UCSD-AML1 (cell line): ENCODE data around the gene CERS4.
"Not testable (repeated sequence)": the region's sequence is repeated elsewhere in the genome, so short reads cannot be mapped to it uniquely, and the experiment has no call there.

Source experiments
- DNase-seq: peaks from one replicate; lab custom pipeline; 2025; ENCODE audit not compliant: unreplicated experiment; lab: John Stamatoyannopoulos, UW

CERS4 gene

DNA sequence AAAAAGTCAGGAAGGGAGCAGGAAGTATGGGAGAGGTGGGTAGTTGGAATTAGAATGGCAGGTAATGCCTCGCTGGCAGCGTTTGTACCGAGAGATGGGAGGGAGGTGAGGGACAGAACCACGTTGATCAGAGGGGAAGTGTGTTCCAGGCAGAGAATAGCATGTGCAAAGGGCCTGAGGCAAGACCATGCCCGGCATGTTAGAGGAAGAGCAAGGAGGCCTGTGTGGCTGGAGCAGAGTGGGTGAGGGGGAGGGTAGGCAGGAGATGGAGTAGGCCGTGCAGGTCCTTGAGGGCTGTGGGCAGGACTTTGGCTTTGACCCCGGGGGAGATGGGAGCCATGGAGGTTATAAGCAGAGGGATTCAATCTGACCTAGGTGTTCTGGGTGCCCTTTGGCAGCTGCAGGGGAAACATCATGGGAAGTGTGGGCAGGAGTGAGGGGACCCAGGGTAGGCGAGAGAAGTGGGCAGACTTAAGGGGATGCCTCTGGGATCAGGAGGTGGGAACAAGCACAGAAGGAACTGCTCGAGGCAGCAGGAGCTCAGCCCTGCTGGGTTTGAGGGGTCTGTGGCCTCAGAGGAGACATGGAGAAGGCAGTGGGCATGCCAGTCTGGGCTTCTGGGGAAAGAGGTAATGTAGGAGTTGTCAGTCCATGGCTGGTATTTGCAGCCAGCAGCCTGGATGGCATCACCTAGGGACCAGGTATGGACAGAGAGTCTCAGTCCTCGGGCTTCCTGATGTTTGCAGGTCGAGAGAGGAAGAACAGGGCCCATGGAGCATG, 50.2 kb downstream of the CERS4 start:
- DNase-seq, result no peak

DNA sequence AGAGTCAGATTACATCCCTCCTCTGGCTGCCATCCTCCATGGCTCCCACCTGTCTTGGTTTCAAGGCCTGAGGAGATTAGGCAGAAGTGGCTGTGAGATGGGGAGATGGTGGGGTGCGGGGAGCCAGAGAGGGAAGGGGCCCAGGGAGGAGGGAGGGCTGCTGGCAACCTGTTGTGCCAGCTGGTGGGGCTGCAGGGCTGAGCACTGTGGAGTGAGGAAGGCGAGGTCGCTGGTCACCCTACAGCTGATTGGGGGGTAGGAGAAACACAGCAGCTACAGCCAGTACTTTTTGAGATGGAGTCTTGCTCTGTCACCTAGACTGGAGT, 50.7 kb downstream of the CERS4 start:
- DNase-seq, result no peak

DNA sequence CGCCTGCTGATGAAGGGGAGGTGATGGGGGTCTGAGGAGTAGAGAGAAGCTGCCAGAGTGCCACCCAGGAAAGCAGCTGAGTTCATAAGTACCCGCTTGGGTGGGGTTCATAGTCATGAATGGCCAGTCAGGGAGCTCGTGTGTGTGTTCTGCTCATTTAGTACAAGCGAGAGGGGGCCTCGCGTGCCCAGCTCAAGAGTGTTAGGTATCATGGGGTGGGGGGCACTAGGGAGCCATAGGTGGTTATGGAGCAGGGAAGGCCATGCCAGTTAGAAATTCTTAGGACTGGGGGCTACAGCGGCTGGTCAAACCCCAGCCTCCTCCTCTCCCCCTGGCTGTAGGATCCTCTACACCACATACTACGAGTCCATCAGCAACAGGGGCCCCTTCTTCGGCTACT, 52.2 kb downstream of the CERS4 start:
- no peak for DNase-seq

DNA sequence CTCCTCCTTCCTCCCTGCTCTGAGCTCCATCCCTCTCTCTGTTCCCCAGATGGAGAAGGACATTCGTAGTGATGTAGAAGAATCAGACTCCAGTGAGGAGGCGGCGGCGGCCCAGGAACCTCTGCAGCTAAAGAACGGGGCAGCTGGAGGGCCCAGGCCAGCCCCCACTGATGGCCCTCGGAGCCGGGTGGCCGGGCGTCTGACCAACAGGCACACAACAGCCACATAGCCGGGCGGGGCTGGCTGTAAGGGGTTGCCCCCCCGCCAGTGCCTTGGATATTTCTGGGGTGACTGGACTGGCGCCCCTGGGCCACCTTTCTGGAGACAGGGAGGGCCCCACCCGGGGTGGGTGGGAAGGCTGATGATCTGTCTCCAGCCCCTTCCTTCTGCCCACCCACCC, 52.7 kb downstream of the CERS4 start:
- no peak for DNase-seq

DNA sequence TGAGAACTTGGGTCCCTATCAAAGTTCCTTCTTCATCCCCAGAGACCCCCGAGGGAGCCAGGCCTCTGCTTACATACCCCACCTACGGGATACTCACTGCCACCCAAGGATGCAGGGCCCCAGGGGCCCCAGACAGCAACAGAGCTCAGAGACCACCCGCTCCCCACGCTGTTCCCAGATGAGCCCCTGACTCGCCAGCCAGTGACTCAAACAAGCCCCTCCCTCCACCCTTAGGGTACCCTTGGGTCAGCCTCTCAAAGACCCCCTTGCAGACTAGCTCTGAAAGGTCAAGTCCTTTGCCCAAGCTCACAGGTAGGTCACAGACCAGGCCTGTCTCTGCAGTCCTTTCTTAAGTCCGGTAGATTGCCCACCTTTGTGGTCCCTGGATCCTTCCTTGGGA, 53.3 kb downstream of the CERS4 start:
- DNase-seq, result no peak

DNA sequence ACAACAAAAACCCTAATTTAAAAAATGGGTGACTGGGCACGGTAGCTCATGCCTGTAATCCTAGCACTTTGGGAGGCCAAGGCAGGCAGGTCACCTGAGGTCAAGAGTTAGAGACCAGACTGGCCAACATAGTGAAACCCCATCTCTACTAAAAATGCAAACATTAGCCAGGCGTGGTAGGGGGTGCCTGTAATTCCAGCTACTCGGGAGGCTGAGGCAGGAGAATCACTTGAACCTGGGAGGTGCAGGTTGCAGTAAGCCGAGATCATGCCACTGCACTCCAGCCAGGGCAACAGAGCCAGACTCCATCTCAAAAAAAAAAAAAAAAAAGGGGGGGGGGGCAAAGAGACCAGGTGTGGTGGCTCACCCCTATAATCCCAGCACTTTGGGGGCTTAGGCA, 55.1 kb downstream of the CERS4 start:
- not testable (repeated sequence) for DNase-seq

DNA sequence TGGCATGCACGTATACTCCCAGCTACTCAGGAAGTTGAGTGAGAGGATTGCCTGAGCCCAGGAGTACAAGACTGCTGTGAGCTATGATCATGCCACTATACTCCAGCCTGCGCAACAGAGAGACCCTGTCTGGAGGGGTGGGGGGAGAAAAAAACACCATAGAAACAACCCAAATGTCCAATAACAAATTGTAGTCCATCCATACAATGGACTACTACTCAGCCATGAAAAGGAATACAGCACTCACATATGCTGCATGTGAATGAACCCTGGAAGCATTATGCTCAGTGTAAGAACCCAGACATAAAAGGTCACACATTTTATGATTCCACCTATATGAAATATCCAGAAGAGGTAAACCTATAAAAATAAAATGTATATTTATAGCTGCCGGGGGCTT, 56.7 kb downstream of the CERS4 start:
- no peak for DNase-seq

DNA sequence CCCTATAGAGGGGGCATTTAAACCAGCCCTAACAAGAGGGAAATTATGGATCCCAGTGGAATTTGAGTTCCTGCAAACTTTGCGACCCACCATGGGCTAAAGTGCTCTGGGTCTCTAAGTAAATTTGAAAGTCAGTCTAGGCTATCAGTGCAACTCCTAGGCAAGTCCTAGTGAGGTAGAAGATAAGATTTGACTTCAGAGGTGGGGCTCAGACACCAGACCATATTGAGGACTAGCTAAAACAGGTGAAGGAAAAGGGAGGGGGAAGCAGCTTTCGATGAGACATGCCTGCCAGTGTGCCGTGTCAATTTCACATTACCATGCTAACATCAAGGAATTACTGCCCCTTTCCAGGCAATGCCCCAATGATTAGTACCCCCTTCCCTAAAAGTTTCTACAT, 60.6 kb downstream of the CERS4 start:
- no peak for DNase-seq

DNA sequence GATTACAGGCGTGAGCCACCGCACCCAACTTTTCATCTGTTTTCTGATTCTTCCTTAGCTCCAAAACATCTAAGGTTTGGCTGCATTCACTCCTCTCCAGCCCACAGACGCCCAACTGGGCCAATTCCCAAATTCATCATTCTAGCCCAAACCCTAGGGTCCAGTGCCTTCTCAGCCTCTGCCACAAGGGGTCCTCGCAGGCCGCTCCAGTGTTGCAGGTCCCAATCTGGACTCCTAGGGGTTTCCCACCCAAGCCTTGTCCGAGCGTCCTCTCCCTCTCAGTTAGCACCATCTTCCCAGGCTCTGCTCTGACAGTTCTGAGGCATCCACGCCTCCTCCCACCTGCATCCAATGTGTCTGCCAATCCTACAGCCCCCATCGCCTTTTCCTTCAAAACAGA, 67.3 kb downstream of the CERS4 start:
- not testable (repeated sequence) for DNase-seq

DNA sequence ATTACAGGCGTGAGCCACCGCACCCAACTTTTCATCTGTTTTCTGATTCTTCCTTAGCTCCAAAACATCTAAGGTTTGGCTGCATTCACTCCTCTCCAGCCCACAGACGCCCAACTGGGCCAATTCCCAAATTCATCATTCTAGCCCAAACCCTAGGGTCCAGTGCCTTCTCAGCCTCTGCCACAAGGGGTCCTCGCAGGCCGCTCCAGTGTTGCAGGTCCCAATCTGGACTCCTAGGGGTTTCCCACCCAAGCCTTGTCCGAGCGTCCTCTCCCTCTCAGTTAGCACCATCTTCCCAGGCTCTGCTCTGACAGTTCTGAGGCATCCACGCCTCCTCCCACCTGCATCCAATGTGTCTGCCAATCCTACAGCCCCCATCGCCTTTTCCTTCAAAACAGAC, 82.2 kb downstream of the CERS4 start:
- DNase-seq, result not testable (repeated sequence)

DNA sequence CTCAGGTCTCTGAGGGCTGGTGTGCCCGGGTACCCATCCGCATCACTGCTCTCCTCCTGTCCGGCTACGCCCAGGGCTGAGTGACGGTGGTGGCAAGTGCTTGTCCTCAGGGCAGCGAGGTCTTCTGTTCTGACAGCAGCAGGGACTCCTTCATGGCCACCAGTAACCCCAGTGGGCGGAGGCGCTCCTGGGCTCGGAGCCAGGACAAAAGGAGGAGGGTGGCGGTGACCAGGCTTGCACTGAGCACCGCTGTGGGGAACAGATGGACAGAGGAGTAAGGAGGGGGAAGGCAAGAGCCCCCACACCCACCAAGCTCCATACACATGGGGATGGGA, 93.2 kb downstream of the CERS4 start:
- DNase-seq, result no peak

DNA sequence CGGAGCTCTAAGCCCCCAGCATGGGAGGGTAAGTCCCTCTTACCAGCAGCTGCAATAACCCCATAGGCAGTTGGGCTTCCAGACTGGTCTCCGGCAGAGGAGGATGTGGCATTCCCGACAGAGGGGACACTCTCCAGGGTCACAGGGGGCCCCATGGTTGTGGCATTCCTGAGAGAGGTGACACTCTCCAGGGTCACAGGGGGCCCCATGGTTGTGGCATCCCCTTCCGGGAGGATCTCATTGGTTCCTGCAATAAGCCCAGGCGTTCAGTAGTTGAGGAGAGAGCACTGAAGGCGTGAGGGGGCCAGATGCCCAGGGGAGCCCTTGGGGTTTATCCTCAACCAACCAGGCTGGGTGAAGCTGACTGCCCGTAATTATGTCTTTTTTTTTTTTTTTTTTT, 93.6 kb downstream of the CERS4 start:
- DNase-seq, result no peak

DNA sequence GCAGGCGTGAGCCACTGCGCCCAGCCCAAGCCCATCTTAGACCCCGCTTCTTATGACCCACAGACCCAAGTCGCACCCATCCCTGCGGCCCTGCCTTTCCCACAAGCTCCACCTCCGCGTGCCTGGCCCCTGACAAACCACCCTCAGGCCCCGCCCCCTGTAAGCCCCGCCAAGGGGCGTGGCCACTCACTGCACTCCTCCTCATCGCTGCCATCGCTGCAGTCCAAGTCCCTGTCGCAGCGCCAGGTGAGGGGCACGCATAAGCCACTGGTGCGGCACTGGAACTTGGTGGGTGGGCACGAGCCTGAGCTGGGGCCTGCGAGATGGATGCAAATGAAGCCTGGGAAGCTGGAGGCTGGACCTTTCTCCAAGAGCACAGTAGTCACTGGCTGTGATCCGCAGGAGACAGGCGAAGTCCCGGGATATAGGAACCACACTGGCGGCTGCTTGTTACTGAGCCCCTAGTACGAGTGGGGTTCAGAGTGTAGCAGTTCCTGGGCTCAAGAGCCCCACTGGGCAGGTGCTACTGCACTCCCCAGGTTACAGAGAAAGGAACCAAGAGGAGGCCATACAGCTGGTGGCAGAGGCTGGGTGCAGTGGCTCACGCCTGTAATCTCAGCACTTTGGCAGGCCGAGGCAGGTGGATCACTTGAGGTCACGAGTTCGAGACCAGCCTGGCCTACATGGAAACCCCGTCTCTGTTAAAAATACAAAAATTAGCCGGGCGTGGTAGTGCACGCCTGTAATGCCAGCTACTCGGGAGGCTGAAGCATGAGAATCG, 95.9 kb downstream of the CERS4 start:
- no peak for DNase-seq

DNA sequence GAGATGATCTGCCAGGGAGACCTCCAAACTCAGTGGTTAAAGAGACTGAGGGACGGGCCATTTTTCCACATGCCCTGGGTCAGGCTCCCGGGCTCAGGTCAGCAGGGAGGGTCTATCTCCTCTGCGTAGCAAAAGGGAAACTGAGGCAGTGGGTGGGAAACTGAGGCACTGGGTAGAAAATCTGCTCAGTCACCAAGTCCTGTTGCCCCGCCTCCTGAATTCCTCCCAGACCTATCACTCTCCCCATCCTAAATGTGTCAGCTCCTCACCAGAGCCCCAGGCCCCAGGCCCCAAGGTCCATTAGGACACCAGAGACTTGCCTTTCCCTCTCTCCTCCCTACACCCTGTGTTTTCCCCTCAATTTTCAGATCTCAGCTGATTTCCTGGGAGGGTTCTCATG, 96.6 kb downstream of the CERS4 start:
- DNase-seq, result no peak

DNA sequence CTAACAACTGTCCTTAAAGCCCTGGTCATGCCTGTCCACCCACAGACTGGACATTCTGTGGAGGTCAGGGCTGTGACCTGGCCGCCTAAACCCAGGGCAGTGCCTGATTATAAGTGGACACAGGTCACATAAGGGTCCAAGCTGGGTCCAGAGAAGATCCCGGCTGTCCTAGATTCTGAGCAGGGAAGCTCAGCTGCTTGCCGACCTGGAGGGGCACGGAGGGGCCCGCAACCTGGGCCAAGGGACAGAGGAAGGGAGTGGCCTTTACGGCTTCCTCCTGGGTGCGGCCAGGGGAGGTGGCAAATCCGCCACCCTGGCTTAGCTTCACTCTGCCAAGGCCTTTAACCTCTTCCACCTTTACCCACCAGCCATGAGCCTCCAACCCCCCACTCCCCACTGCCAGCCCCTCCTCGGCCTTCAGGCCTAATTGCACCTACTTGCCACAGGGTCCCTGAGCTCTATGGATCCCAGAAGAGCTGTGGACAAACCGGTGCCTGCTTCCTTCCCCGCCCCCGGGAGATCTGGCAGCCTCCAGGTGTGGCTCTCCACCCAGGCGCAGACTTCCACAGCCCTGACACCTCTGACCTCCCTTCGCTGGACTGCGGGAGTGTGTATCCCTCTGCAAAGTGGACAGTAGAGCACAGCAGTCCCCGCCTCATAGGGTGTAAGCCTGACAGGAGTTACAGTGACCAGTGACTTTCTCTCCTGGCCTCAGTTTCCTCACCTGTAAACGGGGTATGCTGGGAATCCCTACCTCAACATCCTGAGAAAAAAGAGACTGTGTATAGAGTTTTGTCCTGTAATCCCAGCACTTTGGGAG, 97.3 kb downstream of the CERS4 start:
- no peak for DNase-seq

DNA sequence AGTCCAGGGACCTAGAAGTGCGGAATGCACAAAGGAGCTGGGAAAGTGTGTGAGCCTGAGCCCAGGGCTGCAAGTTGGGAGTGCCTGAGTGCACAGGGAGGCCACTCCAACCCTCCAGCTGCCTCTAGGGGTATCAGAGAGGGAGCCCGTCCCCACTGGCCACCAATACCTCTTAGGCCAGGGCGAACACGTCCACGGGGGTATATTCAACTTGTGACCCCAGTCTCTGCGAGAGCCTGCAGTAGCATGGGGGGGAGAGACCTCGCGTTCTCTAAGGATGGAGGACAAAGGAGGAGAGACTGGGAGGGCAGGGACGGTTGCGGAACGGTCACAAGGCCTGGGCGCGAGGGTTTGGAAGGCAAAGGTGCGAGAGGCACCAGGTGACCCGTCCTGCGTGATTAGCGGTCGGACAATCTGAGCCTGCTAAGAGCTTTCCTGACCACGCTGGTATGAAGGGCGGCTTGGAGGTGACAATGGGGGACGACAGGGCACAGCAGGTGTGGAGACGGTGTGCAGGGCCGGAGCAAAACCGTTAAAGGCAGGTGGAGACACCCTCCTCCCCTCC, 98.3 kb downstream of the CERS4 start:
- DNase-seq, result no peak

DNA sequence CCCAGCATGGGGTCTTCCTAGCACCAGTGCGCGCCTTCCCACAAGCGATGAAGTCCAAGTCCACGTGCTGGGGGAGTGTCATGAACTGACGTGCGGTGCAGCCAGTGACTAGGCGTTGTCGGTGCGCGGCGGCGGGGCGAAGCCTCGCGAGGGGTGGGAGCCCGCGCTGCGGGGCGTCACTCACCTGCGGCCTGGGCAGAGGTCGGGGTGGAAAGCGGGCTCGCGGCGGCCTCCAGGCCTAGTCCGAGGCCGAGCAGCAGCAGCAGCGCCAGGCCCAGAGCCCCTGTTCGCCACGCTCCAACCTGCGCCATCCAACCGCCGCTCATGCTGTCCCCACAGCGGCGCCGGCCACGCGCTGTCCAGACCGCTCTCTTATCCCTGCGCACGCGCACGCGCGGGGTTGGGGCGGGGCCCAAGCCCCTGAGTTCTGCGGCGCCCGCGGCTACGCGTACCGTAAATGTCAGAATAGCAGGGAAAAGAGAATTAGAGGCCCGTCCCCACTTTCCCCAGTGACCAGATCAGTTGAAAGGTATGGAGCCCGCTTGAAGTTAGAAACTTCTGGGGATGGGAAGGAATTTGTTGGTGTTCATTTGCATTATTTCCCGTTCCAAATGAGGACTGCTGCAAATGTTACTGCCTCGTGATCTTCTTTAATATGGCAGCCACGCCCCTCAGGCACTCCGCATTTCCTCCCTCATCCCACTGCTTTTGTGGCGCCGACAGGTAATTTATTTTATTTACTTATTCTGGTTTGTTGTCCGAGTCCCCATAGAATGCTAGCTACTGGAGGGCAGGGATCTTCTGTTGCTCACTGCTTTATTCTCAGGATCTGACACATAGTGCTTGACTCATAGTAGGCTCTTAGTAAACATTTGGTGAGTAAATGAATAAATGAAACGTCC, 99.0 kb downstream of the CERS4 start, which contains the start of gene CD320:
CD320 (minus strand) TSS at position 394 of the 902 bp plus-strand sequence; CDS start at position 326, 68 bp downstream.
- DNase-seq, result no peak

DNA sequence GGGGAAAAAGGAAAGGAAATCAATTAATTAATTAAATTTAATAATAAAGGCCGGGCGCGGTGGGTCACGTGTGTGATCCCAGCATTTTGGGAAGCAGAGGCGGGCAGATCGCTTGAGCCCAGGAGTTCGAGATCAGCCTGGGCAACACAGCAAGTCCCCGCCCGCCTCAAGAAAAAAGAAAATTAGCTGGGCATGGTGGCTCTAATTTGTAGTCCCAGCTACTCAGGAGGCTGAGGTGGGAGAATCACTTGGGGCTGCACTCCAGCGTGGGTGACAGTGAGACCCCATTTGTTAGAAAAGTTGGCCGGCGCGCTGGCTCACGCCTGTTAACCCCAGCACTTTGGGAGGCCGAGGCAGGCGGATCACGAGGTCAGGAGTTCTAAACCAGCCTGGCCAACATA, 99.7 kb downstream of the CERS4 start:
- no peak for DNase-seq

DNA sequence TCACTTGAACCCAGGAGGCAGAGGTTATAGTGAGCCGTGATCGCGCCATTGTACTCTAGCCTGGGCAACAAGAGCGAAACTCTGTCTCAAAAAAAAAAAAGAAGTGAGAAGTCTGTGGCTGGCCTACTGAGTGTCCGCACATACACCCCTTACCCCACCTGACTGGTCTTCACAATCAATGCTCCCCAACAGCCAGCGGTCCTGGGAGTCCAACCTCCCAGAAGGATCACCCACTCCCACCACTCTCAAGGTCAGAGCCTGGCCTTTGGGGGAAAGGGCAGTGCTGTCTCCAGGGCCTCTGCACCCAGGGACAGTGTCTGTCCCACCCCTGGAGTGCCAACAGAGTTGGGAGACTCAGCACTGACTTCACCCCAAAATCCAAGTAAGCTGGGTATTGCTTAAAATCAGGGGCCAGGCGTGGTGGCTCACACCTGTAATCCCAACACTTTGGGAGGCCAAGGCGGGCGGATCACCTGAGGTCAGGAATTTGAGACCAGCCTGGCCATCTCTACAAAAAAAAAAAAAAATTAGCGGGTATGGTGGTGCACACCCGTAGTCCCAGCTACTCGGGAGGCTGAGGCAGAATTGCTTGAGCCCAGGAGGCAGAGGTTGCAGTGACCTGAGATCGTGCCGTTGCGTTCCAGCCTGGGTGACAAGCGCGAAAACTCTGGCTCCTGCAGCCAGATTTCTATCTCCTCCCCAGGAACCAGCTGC, 101.3 kb downstream of the CERS4 start:
- no peak for DNase-seq
